ENCODE data around the gene NDUFAF4. TPM values are rescaled to one million over a fixed set of nuclear protein-coding genes. Genes with fewer than 3 reads are reported as not detected.

NDUFAF4 gene
- total RNA-seq, 1 experiment from 2014 or later, result 50.9 TPM

DNA sequence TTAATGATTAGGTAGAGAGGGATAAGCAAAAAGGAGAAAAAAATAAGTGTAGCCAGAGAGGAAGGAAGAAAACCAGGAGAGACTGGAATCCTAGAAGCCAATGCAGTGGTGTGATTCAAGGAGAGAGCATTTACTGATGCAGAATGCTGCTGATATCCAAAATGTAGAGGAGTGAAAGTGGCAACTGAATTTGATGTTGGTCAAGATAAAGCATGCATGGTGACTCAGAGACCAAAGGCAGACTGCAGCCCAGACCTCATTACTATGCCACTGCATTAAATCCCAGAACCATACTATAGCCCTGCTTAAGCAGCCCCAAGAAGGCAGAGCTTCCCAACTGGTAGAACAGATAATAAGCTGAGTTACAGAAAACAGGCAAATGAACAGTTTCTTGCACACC is 42.6 kb upstream of the NDUFAF4 start:
- no peaks in the 10 kb centered on the region for H3K9me3 Mint-ChIP-seq (ENCODE audit: low read depth, unreplicated experiment)
- CTCF ChIA-PET, result no interaction called here
- H3K27ac Mint-ChIP-seq (ENCODE audit: unreplicated experiment), result no peak overlapping the region

DNA sequence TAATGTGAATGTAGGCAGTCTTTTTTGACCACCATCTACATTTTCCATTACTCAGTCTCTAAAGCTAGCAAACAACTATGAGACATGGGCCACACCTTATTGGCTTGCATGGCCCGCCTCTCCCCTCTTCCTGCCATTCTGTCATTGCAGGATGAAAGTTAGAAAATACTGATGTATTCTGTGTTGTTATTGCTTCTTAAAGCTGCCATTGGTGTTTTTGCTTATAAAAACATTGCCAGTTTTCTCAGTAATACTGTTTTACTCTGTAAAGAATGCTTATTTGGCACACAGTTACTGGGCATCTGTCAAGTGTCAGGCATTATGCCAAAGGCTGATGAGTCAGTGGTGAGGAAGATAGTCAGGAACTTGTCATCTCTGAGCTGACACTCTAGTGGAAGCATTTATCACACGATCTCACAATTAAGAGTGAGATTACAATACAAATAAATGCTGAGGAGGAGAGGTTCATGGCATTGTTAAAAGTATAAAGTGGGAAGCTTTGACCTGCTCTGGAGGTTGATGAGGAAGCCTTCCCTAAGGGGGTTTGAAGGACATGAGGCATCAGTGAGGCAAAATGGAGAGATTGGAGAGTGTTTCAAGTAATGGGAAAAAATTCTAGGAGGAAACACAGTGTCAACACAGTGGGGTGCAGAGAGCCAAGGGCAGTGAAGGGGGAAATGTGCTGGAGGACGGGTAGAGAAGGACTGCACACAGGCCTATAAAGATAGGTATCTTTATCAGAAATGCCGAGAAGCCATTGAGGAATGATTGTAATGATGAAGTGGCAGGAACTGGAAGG is 41.5 kb upstream of the NDUFAF4 start:
- DNase-seq, result peak; percentile 4
- peaks cover 9% of the 10 kb centered on the region for H3K4me1 Mint-ChIP-seq (ENCODE audit: low read depth, unreplicated experiment)
- H3K9me3 Mint-ChIP-seq (ENCODE audit: low read depth, unreplicated experiment), result no peaks in the 10 kb centered on the region
- no peak overlapping the region for H3K4me3 Mint-ChIP-seq (ENCODE audit: low read depth, unreplicated experiment)
- CTCF ChIA-PET, result no interaction called here
- TF ChIP-seq, protein P1, sequence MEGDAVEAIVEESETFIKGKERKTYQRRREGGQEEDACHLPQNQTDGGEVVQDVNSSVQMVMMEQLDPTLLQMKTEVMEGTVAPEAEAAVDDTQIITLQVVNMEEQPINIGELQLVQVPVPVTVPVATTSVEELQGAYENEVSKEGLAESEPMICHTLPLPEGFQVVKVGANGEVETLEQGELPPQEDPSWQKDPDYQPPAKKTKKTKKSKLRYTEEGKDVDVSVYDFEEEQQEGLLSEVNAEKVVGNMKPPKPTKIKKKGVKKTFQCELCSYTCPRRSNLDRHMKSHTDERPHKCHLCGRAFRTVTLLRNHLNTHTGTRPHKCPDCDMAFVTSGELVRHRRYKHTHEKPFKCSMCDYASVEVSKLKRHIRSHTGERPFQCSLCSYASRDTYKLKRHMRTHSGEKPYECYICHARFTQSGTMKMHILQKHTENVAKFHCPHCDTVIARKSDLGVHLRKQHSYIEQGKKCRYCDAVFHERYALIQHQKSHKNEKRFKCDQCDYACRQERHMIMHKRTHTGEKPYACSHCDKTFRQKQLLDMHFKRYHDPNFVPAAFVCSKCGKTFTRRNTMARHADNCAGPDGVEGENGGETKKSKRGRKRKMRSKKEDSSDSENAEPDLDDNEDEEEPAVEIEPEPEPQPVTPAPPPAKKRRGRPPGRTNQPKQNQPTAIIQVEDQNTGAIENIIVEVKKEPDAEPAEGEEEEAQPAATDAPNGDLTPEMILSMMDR (IDR thresholded peaks at IDR 0.05; ENCODE audit: unreplicated experiment), result no peak
- no TSS peak for BruUV-seq (replicated peaks)
- H3K27me3 Mint-ChIP-seq (ENCODE audit: unreplicated experiment), result peaks cover 7% of the 10 kb centered on the region
- no peaks in the 10 kb centered on the region for H3K36me3 Mint-ChIP-seq (ENCODE audit: insufficient read depth, unreplicated experiment)
- H3K27ac Mint-ChIP-seq (ENCODE audit: unreplicated experiment), result no peak overlapping the region
- intact Hi-C loops (cut with micrococcal nuclease; ENCODE audit: unreplicated experiment), result no loop called here

More for the DNA sequence above, 42.6 kb upstream of the NDUFAF4 start:
- DNase-seq, result no peak
- TF ChIP-seq, protein P1 (IDR thresholded peaks at IDR 0.05; ENCODE audit: unreplicated experiment), result no peak
- peaks cover 7% of the 10 kb centered on the region for H3K27me3 Mint-ChIP-seq (ENCODE audit: unreplicated experiment)
- no peak overlapping the region for H3K4me3 Mint-ChIP-seq (ENCODE audit: low read depth, unreplicated experiment)
- H3K36me3 Mint-ChIP-seq (ENCODE audit: insufficient read depth, unreplicated experiment), result no peaks in the 10 kb centered on the region
- BruUV-seq (replicated peaks), result no TSS peak
- H3K4me1 Mint-ChIP-seq (ENCODE audit: low read depth, unreplicated experiment), result peaks cover 9% of the 10 kb centered on the region
- intact Hi-C loops (cut with micrococcal nuclease; ENCODE audit: unreplicated experiment), result no loop called here

DNA sequence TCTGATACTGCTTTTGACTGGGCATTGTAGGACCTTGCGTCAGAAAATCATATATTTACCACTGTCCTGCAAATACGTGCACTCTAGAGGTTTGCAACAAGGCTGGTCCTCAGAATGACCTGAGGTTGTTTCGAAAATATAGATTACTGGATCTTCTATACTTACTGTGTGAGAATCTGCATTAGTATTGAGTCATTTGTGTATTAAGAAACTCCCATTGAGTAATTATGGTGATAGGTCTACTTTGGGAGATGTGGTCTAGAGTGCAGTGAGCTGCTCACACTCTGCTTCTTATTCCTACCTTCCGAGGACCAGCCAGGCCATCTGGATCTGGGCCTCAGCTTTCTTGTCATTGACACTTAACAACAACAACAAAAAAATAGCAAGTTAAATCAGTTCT is 36.4 kb upstream of the NDUFAF4 start:
- no peak overlapping the region for H3K4me3 Mint-ChIP-seq (ENCODE audit: low read depth, unreplicated experiment)
- CTCF ChIA-PET, result no interaction called here
- H3K27ac Mint-ChIP-seq (ENCODE audit: unreplicated experiment), result no peak overlapping the region
- no peaks in the 10 kb centered on the region for H3K9me3 Mint-ChIP-seq (ENCODE audit: low read depth, unreplicated experiment)
- H3K4me1 Mint-ChIP-seq (ENCODE audit: low read depth, unreplicated experiment), result peaks cover 2% of the 10 kb centered on the region
- DNase-seq, result no peak
- BruUV-seq (replicated peaks), result no TSS peak
- H3K27me3 Mint-ChIP-seq (ENCODE audit: unreplicated experiment), result peaks cover 21% of the 10 kb centered on the region
- intact Hi-C loops (cut with micrococcal nuclease; ENCODE audit: unreplicated experiment), result no loop called here
- no peaks in the 10 kb centered on the region for H3K36me3 Mint-ChIP-seq (ENCODE audit: insufficient read depth, unreplicated experiment)
- TF ChIP-seq, protein P1 (IDR thresholded peaks at IDR 0.05; ENCODE audit: unreplicated experiment), result no peak

DNA sequence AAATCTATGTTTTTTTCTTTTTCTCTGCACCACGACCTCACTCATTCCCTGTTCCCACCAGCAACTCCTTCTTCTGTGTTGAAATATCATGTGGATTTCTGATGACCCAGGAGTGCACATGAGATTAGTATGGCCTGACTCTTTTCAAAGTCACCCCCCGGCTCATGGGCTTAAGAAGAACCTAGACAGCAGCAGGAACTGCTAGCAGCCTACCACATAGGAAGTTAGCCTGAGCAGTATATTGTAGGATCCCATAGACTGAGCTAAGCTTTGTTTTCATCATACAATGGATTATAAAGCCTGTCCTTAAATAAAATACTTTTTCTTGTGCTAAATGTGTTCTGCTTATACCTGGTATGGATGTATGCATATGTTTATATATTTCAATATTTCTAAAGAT is 33.5 kb upstream of the NDUFAF4 start:
- intact Hi-C loops (cut with micrococcal nuclease; ENCODE audit: unreplicated experiment), result no loop called here
- DNase-seq, result no peak
- peaks cover 30% of the 10 kb centered on the region for H3K27me3 Mint-ChIP-seq (ENCODE audit: unreplicated experiment)
- H3K9me3 Mint-ChIP-seq (ENCODE audit: low read depth, unreplicated experiment), result no peaks in the 10 kb centered on the region
- no TSS peak for BruUV-seq (replicated peaks)
- no peaks in the 10 kb centered on the region for H3K36me3 Mint-ChIP-seq (ENCODE audit: insufficient read depth, unreplicated experiment)
- no peak overlapping the region for H3K4me3 Mint-ChIP-seq (ENCODE audit: low read depth, unreplicated experiment)
- no peak overlapping the region for H3K27ac Mint-ChIP-seq (ENCODE audit: unreplicated experiment)
- CTCF ChIA-PET, result no interaction called here
- TF ChIP-seq, protein P1 (IDR thresholded peaks at IDR 0.05; ENCODE audit: unreplicated experiment), result no peak
- no peaks in the 10 kb centered on the region for H3K4me1 Mint-ChIP-seq (ENCODE audit: low read depth, unreplicated experiment)

Measured in Calu3 (cell line).